Nephron (organoid): ENCODE measurements around the gene FGGY.

Experiments
- H3K27ac Mint-ChIP-seq, 3 experiments: 2 replicates each; pipeline ENCODE4 v1.8.0; 2020; ENCODE audit warnings: mixed read lengths in 3 of 3, mild to moderate bottlenecking in 2 of 3, moderate library complexity in 1 of 3
- H3K27me3 Mint-ChIP-seq: 2 replicates; pipeline ENCODE4 v1.8.0; 2021; ENCODE audit warnings: low read depth, mild to moderate bottlenecking, moderate library complexity, mixed read lengths
- H3K36me3 Mint-ChIP-seq: 2 replicates; pipeline ENCODE4 v1.8.0; 2020; ENCODE audit warnings: low read depth, mixed read lengths
- H3K4me1 Mint-ChIP-seq: 2 replicates; pipeline ENCODE4 v1.8.0; 2020; ENCODE audit warnings: mixed read lengths
- H3K4me3 Mint-ChIP-seq, 3 experiments: 2 replicates each; pipeline ENCODE4 v1.8.0; 2020; ENCODE audit warnings: mild to moderate bottlenecking in 3 of 3, mixed read lengths in 3 of 3, moderate library complexity in 2 of 3
- H3K9me3 Mint-ChIP-seq: 2 replicates; pipeline ENCODE4 v1.8.0; 2020; ENCODE audit warnings: mixed read lengths
- TF ChIP-seq, protein P1 (sequence below), 3 experiments: fragments of 200-600 bp; sonication (generic); IDR thresholded peaks; one replicate each; pipeline ENCODE4 v1.5.0; 2021; ENCODE audit warnings: antibody characterized with exemption in 3 of 3; ENCODE audit not compliant: unreplicated experiment in 3 of 3

The FGGY gene

DNA sequence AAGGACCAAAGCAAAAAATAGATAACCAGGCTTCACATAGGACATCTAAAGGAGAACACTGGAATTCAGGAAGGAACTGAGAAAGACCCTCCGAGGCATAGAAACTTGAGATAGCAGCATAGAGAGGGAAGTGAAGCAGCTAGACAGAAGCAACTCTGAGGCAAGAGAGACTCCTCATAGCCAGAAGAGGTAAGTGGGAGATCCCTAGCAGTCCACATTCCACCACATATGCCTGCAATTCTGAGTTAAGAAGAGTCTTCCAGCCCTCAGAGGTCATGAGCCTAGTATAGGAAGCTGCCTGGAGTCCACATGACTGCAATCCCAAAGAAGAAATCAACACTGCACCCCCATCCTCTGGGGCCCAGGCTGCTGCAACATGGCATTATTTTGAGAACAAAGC lies 13.9 kb upstream of the FGGY start:
- peaks cover 3% of the 10 kb centered on the region for H3K9me3 Mint-ChIP-seq
- H3K4me1 Mint-ChIP-seq = no peaks in the 10 kb centered on the region
- no peak overlapping the region for H3K4me3 Mint-ChIP-seq
- TF ChIP-seq, protein P1, sequence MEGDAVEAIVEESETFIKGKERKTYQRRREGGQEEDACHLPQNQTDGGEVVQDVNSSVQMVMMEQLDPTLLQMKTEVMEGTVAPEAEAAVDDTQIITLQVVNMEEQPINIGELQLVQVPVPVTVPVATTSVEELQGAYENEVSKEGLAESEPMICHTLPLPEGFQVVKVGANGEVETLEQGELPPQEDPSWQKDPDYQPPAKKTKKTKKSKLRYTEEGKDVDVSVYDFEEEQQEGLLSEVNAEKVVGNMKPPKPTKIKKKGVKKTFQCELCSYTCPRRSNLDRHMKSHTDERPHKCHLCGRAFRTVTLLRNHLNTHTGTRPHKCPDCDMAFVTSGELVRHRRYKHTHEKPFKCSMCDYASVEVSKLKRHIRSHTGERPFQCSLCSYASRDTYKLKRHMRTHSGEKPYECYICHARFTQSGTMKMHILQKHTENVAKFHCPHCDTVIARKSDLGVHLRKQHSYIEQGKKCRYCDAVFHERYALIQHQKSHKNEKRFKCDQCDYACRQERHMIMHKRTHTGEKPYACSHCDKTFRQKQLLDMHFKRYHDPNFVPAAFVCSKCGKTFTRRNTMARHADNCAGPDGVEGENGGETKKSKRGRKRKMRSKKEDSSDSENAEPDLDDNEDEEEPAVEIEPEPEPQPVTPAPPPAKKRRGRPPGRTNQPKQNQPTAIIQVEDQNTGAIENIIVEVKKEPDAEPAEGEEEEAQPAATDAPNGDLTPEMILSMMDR (IDR thresholded peaks at IDR 0.05; ENCODE audit: unreplicated experiment in 3 of 3) = no peak
- no peak overlapping the region for H3K27ac Mint-ChIP-seq
- H3K36me3 Mint-ChIP-seq = no peaks in the 10 kb centered on the region
- no peaks in the 10 kb centered on the region for H3K27me3 Mint-ChIP-seq

DNA sequence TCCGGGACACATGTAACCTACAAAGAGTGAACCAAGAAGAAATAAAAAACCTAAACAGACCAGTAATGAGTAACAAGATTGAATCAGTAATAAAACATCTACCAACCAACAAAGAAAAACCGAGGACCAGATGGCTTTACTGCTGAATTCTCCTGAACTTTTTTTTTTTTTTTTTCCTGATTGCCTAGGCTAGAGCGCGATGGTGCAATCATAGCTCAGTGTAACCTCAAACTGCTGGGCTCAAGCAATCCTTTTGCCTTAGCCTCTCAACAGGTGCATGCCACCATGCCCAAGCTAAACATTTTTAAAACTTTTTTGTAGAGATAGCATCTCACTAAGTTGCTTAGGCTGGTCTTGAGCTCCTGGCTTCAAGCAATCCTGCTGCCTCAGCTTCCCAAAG lies 11.2 kb upstream of the FGGY start:
- Mint-ChIP-seq H3K27ac (no peak overlapping the region), H3K9me3 (peaks cover 3% of the 10 kb centered on the region), H3K36me3 (no peaks in the 10 kb centered on the region), H3K4me3 (no peak overlapping the region), H3K4me1 (peaks cover 5% of the 10 kb centered on the region), H3K27me3 (no peaks in the 10 kb centered on the region)
- TF ChIP-seq, protein P1 (IDR thresholded peaks at IDR 0.05; ENCODE audit: unreplicated experiment in 3 of 3) = no peak

DNA sequence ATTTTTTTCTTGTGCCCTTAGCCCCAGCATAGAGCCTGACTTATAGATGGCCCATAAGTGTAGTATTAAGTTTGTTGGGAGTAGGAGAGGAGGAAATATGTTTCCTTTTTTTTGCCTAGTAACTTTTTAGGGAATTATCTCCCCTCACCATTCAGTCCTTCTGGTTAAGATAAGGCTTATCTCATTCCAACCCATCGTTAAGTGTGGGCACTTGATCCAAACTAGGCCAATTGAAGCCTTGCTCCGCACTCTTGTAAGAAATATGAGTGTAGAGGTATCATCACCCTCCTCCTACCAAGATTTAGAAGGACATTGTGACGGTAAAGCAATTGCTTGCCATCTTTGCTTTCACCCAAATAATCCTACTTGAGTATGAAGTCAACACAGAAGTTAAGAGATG lies 8.8 kb upstream of the FGGY start:
- peaks cover 10% of the 10 kb centered on the region for H3K4me1 Mint-ChIP-seq
- no peak overlapping the region for H3K27ac Mint-ChIP-seq
- H3K4me3 Mint-ChIP-seq = no peak overlapping the region
- peaks cover 3% of the 10 kb centered on the region for H3K9me3 Mint-ChIP-seq
- TF ChIP-seq, protein P1 (IDR thresholded peaks at IDR 0.05; ENCODE audit: unreplicated experiment in 3 of 3) = no peak
- H3K36me3 Mint-ChIP-seq = no peaks in the 10 kb centered on the region
- H3K27me3 Mint-ChIP-seq = no peaks in the 10 kb centered on the region

DNA sequence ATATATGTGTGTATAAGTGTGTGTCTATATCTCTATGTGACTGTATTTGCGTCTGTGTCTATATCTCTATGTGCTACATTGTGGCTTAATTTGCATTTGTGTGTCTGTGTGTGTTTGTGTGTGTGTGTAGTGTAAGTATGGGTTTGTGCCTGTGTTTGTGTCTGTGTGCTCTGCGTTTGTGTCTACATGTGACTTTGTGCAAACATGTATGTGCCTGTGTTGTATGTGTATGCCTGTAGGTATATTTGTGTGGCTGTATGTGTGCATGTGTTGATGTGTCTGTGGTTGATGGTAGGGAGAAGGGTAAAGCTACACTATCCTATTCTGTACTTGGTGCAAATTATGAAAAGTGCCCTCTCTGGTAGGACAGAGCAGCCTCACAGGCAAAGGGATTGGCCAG lies 7.3 kb upstream of the FGGY start:
- H3K9me3 Mint-ChIP-seq = peaks cover 3% of the 10 kb centered on the region
- H3K27ac Mint-ChIP-seq = peak overlapping the region in 1 of 3 experiments; percentile 2
- no peaks in the 10 kb centered on the region for H3K27me3 Mint-ChIP-seq
- peaks cover 10% of the 10 kb centered on the region for H3K4me1 Mint-ChIP-seq
- no peak overlapping the region for H3K4me3 Mint-ChIP-seq
- no peaks in the 10 kb centered on the region for H3K36me3 Mint-ChIP-seq
- TF ChIP-seq, protein P1 (IDR thresholded peaks at IDR 0.05; ENCODE audit: unreplicated experiment in 3 of 3) = no peak

DNA sequence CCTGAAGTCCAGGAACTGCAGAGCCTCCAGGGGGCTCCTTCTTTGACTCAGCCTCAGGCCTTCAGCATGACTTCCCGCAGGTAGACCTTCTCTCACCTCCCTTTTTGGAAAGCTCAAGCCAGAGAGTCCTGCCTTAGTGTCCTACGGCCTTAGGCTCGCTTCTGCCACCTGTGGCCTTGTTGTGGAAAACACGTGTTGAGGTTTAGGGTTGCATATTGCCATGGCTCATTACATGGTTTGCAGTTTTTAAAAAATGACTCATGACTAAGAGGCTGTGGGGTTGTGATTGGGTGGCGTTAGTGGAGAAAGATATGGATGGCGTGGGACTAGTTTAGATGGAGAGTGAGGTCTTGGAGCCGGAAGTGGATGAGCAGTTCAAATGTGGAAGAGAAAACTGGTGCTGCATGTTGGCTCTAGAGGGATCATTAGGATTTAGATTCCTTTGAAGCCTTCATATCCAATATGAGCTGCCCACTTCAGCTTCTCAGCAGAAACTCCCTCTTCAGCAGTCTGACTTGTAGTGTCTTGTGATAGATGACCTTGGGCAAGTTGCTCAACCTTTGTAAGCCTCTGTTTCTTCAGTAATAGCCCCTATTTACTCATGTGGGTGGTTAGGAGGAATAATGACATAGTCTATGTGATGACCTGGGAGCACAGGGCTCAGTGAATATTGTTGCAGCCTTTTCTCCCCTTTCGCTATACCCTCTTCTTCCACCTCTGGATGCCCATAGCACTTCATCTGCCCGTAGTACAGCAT lies 6.5 kb upstream of the FGGY start:
- TF ChIP-seq, protein P1 (IDR thresholded peaks at IDR 0.05; ENCODE audit: unreplicated experiment in 3 of 3) = peak; percentile 23 to 44 (median 28)
- no peaks in the 10 kb centered on the region for H3K27me3 Mint-ChIP-seq
- H3K36me3 Mint-ChIP-seq = no peaks in the 10 kb centered on the region
- peaks cover 3% of the 10 kb centered on the region for H3K9me3 Mint-ChIP-seq
- H3K4me1 Mint-ChIP-seq = peaks cover 15% of the 10 kb centered on the region
- H3K4me3 Mint-ChIP-seq = no peak overlapping the region
- peak overlapping the region in 1 of 3 experiments; percentile 4 for H3K27ac Mint-ChIP-seq

DNA sequence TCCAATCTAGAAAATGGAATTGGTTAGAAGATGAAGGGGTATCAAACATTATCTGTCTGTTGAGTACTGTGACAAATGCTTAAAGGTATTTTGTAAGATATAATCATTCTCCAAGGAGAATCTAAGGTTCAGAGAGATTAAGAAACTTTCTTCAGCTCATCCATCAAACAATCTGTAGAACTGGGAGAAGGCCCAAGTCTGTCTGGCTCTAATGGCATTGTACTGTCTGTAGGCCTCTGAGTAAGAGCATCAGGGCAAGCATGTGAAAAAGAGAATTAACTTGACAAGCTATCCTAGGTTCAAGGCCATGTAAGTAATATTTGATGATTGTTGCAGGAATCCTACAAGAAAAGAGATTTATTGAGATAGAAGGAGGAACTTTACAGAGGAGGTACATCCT lies 5.3 kb upstream of the FGGY start:
- H3K27me3 Mint-ChIP-seq = no peaks in the 10 kb centered on the region

More for the DNA sequence above, 5.3 kb upstream of the FGGY start:
- peaks cover 3% of the 10 kb centered on the region for H3K9me3 Mint-ChIP-seq
- H3K27ac Mint-ChIP-seq = peak overlapping the region in 1 of 3 experiments; percentile 59
- H3K4me3 Mint-ChIP-seq = no peak overlapping the region
- H3K36me3 Mint-ChIP-seq = no peaks in the 10 kb centered on the region
- TF ChIP-seq, protein P1 (IDR thresholded peaks at IDR 0.05; ENCODE audit: unreplicated experiment in 3 of 3) = no peak
- peaks cover 18% of the 10 kb centered on the region for H3K4me1 Mint-ChIP-seq
